ENCODE data around the gene USP40.
"Not testable (repeated sequence)": the region's sequence is repeated elsewhere in the genome, so short reads cannot be mapped to it uniquely, and the experiment has no call there.

Gene USP40

GRCh38 chr2:233566141-233566956 lies at the start of gene USP40:
USP40 (minus strand) TSS chr2:233566782; CDS start chr2:233565554, 1,228 bp downstream.
- peak; percentile 80 for DNase-seq
- no peaks in the 10 kb centered on the region for H3K27me3 Mint-ChIP-seq
- peak within 1 kb of the TSS; percentile 97 for H3K27ac Mint-ChIP-seq
- peaks cover 9% of the 10 kb centered on the region for H3K36me3 Mint-ChIP-seq (ENCODE audit: low read depth)
- peak within 1 kb of the TSS; percentile 98 for H3K4me3 Mint-ChIP-seq
- peaks cover 15% of the 10 kb centered on the region for H3K4me1 Mint-ChIP-seq (ENCODE audit: low read depth)
- no peaks in the 10 kb centered on the region for H3K9me3 Mint-ChIP-seq

GRCh38 chr2:233611284-233611683 lies 44.7 kb upstream of the USP40 start:
- H3K27ac Mint-ChIP-seq: no peak overlapping the region
- H3K27me3 Mint-ChIP-seq: peaks cover 29% of the 10 kb centered on the region
- no peaks in the 10 kb centered on the region for H3K4me1 Mint-ChIP-seq (ENCODE audit: low read depth)
- no peaks in the 10 kb centered on the region for H3K36me3 Mint-ChIP-seq (ENCODE audit: low read depth)
- H3K4me3 Mint-ChIP-seq: no peak overlapping the region
- no peak for DNase-seq
- peaks cover 17% of the 10 kb centered on the region for H3K9me3 Mint-ChIP-seq

GRCh38 chr2:233605680-233606079 lies 39.1 kb upstream of the USP40 start:
- DNase-seq: no peak
- H3K4me1 Mint-ChIP-seq (ENCODE audit: low read depth): no peaks in the 10 kb centered on the region
- H3K4me3 Mint-ChIP-seq: no peak overlapping the region
- no peak overlapping the region for H3K27ac Mint-ChIP-seq
- H3K27me3 Mint-ChIP-seq: peaks cover 22% of the 10 kb centered on the region
- H3K9me3 Mint-ChIP-seq: peaks cover 8% of the 10 kb centered on the region
- H3K36me3 Mint-ChIP-seq (ENCODE audit: low read depth): no peaks in the 10 kb centered on the region

GRCh38 chr2:233604826-233605225 lies 38.2 kb upstream of the USP40 start:
- Mint-ChIP-seq H3K4me3 (no peak overlapping the region), H3K36me3 (ENCODE audit: low read depth) (no peaks in the 10 kb centered on the region), H3K9me3 (peaks cover 4% of the 10 kb centered on the region), H3K27me3 (peaks cover 29% of the 10 kb centered on the region), H3K4me1 (ENCODE audit: low read depth) (no peaks in the 10 kb centered on the region), H3K27ac (no peak overlapping the region)
- DNase-seq: no peak

GRCh38 chr2:233603520-233603919 lies 36.9 kb upstream of the USP40 start:
- Mint-ChIP-seq H3K4me3 (no peak overlapping the region), H3K27me3 (peaks cover 29% of the 10 kb centered on the region), H3K27ac (no peak overlapping the region), H3K4me1 (ENCODE audit: low read depth) (no peaks in the 10 kb centered on the region), H3K9me3 (peaks cover 4% of the 10 kb centered on the region), H3K36me3 (ENCODE audit: low read depth) (no peaks in the 10 kb centered on the region)
- DNase-seq: no peak

- peaks cover 4% of the 10 kb centered on the region for H3K9me3 Mint-ChIP-seq
- no peaks in the 10 kb centered on the region for H3K4me1 Mint-ChIP-seq (ENCODE audit: low read depth)
- DNase-seq: no peak
- no peak overlapping the region for H3K27ac Mint-ChIP-seq
- H3K27me3 Mint-ChIP-seq: peaks cover 29% of the 10 kb centered on the region
- H3K4me3 Mint-ChIP-seq: no peak overlapping the region
- no peaks in the 10 kb centered on the region for H3K36me3 Mint-ChIP-seq (ENCODE audit: low read depth)
Measured at GRCh38 chr2:233602076-233602475, 35.5 kb upstream of the USP40 start.

GRCh38 chr2:233600386-233600785 lies 33.8 kb upstream of the USP40 start:
- Mint-ChIP-seq H3K4me3 (no peak overlapping the region), H3K27me3 (peaks cover 29% of the 10 kb centered on the region), H3K36me3 (ENCODE audit: low read depth) (no peaks in the 10 kb centered on the region), H3K4me1 (ENCODE audit: low read depth) (no peaks in the 10 kb centered on the region), H3K27ac (no peak overlapping the region), H3K9me3 (peaks cover 4% of the 10 kb centered on the region)
- DNase-seq: no peak

- H3K9me3 Mint-ChIP-seq: peaks cover 4% of the 10 kb centered on the region
- H3K27ac Mint-ChIP-seq: no peak overlapping the region
- no peak for DNase-seq
- no peak overlapping the region for H3K4me3 Mint-ChIP-seq
- no peaks in the 10 kb centered on the region for H3K36me3 Mint-ChIP-seq (ENCODE audit: low read depth)
- H3K27me3 Mint-ChIP-seq: peaks cover 29% of the 10 kb centered on the region
- no peaks in the 10 kb centered on the region for H3K4me1 Mint-ChIP-seq (ENCODE audit: low read depth)
Measured at GRCh38 chr2:233598952-233599351, 32.4 kb upstream of the USP40 start.

- DNase-seq: no peak
- H3K4me3 Mint-ChIP-seq: no peak overlapping the region
- H3K4me1 Mint-ChIP-seq (ENCODE audit: low read depth): no peaks in the 10 kb centered on the region
- H3K27me3 Mint-ChIP-seq: peaks cover 20% of the 10 kb centered on the region
- no peaks in the 10 kb centered on the region for H3K36me3 Mint-ChIP-seq (ENCODE audit: low read depth)
- no peak overlapping the region for H3K27ac Mint-ChIP-seq
- no peaks in the 10 kb centered on the region for H3K9me3 Mint-ChIP-seq
Measured at GRCh38 chr2:233597522-233597921, 30.9 kb upstream of the USP40 start.

- no peak overlapping the region for H3K4me3 Mint-ChIP-seq
Measured at GRCh38 chr2:233593201-233593600, 26.6 kb upstream of the USP40 start.

GRCh38 chr2:233592706-233593105 lies 26.1 kb upstream of the USP40 start:
- not testable (repeated sequence) for H3K27ac Mint-ChIP-seq; H3K36me3 Mint-ChIP-seq (ENCODE audit: low read depth); H3K9me3 Mint-ChIP-seq; DNase-seq; H3K4me1 Mint-ChIP-seq (ENCODE audit: low read depth); H3K4me3 Mint-ChIP-seq
- H3K27me3 Mint-ChIP-seq: peaks cover 14% of the 10 kb centered on the region

More at GRCh38 chr2:233593201-233593600, 26.6 kb upstream of the USP40 start:
- Mint-ChIP-seq H3K9me3 (no peaks in the 10 kb centered on the region), H3K4me1 (ENCODE audit: low read depth) (no peaks in the 10 kb centered on the region), H3K27ac (no peak overlapping the region), H3K27me3 (peaks cover 11% of the 10 kb centered on the region), H3K36me3 (ENCODE audit: low read depth) (no peaks in the 10 kb centered on the region)
- no peak for DNase-seq

GRCh38 chr2:233588400-233588799 lies 21.8 kb upstream of the USP40 start:
- Mint-ChIP-seq H3K36me3 (ENCODE audit: low read depth) (no peaks in the 10 kb centered on the region), H3K4me1 (ENCODE audit: low read depth) (no peaks in the 10 kb centered on the region), H3K27ac (no peak overlapping the region), H3K4me3 (no peak overlapping the region), H3K9me3 (no peaks in the 10 kb centered on the region), H3K27me3 (peaks cover 38% of the 10 kb centered on the region)
- no peak for DNase-seq

- DNase-seq: no peak
- Mint-ChIP-seq H3K4me3 (no peak overlapping the region), H3K4me1 (ENCODE audit: low read depth) (no peaks in the 10 kb centered on the region), H3K27ac (no peak overlapping the region), H3K36me3 (ENCODE audit: low read depth) (no peaks in the 10 kb centered on the region), H3K27me3 (peaks cover 34% of the 10 kb centered on the region), H3K9me3 (no peaks in the 10 kb centered on the region)
Measured at GRCh38 chr2:233584210-233584609, 17.6 kb upstream of the USP40 start.

GRCh38 chr2:233583217-233583965 lies 16.8 kb upstream of the USP40 start:
- H3K27me3 Mint-ChIP-seq: peaks cover 27% of the 10 kb centered on the region
- not testable (repeated sequence) for H3K36me3 Mint-ChIP-seq (ENCODE audit: low read depth); H3K27ac Mint-ChIP-seq; DNase-seq; H3K9me3 Mint-ChIP-seq; H3K4me1 Mint-ChIP-seq (ENCODE audit: low read depth); H3K4me3 Mint-ChIP-seq

- not testable (repeated sequence) for H3K4me3 Mint-ChIP-seq; H3K27ac Mint-ChIP-seq; H3K4me1 Mint-ChIP-seq (ENCODE audit: low read depth); H3K36me3 Mint-ChIP-seq (ENCODE audit: low read depth); H3K9me3 Mint-ChIP-seq; DNase-seq; H3K27me3 Mint-ChIP-seq
Measured at GRCh38 chr2:233577341-233577740, 10.8 kb upstream of the USP40 start.

Data from activated T-cell treated with anti-CD3 and anti-CD28 coated beads, Interleukin-2, amount 50 U/mL, for 24 hours (primary cell).